Nucleus accumbens (tissue), 56 donors: ENCODE results near the gene ANKRD30A.
"Not testable (repeated sequence)": the region's sequence is repeated elsewhere in the genome, so short reads cannot be mapped to it uniquely, and the experiment has no call there.

Experiments
- DNase-seq, 56 donors: peaks; one replicate each; lab custom pipeline; 2025; lab: John Stamatoyannopoulos, UW

ANKRD30A gene, protein sequence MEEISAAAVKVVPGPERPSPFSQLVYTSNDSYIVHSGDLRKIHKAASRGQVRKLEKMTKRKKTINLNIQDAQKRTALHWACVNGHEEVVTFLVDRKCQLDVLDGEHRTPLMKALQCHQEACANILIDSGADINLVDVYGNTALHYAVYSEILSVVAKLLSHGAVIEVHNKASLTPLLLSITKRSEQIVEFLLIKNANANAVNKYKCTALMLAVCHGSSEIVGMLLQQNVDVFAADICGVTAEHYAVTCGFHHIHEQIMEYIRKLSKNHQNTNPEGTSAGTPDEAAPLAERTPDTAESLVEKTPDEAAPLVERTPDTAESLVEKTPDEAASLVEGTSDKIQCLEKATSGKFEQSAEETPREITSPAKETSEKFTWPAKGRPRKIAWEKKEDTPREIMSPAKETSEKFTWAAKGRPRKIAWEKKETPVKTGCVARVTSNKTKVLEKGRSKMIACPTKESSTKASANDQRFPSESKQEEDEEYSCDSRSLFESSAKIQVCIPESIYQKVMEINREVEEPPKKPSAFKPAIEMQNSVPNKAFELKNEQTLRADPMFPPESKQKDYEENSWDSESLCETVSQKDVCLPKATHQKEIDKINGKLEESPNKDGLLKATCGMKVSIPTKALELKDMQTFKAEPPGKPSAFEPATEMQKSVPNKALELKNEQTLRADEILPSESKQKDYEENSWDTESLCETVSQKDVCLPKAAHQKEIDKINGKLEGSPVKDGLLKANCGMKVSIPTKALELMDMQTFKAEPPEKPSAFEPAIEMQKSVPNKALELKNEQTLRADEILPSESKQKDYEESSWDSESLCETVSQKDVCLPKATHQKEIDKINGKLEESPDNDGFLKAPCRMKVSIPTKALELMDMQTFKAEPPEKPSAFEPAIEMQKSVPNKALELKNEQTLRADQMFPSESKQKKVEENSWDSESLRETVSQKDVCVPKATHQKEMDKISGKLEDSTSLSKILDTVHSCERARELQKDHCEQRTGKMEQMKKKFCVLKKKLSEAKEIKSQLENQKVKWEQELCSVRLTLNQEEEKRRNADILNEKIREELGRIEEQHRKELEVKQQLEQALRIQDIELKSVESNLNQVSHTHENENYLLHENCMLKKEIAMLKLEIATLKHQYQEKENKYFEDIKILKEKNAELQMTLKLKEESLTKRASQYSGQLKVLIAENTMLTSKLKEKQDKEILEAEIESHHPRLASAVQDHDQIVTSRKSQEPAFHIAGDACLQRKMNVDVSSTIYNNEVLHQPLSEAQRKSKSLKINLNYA (N-terminal part only)

DNA sequence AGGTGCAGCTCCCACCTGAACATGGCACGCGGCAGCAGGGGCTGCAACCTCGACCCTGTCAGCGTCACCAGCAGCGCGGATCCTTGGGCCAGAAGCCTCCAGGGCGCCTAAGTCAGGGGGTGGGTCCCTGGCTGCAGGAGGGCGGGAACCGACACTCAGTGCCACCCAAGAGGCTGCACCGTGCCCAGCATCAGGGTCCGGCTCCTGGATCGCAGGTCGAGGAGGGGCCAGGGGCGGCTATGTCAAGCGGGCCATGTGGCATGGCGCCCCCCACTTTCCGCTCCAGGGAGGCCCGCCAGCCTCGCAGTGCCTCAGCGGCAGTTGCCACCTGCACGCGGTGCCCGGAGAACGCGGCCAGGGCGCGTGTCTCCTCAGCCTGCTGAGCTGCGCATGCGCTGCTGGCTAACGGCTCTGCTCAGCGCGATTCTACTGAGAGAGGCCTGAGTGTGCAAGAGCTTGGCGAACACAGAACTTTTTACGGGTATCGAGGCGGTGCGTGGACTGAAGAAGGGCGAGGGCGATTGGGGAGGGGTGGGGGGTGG lies at the start of gene ANKRD30A:
TSS of gene ANKRD30A (plus strand) at position 408 of the 542 bp plus-strand sequence. CDS start 190 bp downstream, outside the sequence.
- DNase-seq, result no peak

DNA sequence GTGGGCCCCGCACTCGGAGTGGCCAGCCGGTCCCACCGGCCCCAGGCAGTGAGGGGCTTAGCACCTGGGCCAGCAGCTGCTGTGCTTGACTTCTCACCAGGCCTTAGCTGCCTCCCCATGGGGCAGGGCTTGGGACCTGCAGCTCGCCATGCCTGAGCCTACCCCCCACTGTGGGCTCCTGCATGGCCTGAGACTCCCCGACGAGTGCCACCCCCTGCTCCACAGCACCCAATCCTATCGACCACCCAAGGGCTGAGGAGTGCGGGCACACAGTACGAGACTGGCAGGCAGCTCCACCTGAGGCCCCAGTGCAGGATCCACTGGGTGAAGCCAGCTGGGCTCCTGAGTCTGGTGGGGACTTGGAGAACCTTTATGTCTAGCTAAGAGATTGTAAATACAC lies 49.3 kb upstream of the ANKRD30A start:
- DNase-seq, result not testable (repeated sequence)

DNA sequence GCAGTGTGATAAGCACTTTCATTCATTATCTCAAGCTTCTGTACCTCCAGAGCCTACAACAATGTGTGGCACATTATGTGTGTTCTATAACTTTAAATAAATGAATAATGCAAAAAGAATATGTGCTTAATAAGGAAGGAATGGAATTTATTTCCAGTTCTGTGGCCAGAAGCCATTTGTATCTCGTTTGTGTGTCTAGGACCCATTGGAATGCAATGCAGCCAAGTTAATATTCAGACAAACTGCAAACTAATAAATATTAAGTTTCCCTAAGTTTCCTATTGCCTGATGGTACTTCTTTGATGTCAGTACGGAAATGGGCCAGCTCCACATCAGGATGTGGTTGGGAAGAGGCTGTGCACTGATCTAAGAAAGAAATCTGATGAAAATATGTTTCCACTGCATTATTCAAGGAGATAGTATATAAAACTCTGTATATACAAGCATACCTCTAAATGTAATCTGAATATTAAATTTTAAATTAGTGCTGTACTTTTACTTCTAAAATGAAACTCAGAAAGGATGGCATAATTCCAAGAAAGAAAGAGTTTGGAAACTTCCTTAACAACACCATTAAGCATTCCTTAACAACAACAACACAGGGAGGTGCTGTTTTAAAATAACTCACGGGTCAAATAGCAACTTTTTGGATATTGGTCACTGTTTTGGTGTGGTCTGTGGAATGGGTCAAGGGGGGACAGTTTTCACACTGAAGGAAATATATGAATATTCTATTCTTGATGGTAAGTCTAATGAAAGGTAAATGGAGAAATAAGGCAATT lies 29.4 kb upstream of the ANKRD30A start:
- DNase-seq, result no peak

DNA sequence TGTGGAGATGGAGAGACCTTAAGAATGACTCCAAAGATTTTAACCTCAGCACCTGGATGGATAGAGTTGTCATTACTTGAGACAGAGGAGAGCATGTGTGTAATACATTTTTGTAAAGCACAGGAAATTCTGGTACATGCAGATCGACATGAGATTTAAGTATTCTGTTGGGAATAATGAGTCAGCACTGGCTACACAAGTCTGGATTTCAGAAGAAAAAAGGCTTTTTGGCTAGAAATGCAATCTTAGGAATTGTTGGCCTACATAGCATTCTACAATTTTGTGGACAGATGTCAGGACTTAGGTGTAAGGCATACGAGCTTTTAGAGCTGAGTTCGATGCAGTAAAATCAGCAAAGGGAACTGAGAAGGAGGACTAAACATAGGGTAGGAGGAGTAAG lies 24.1 kb upstream of the ANKRD30A start:
- DNase-seq, result no peak

DNA sequence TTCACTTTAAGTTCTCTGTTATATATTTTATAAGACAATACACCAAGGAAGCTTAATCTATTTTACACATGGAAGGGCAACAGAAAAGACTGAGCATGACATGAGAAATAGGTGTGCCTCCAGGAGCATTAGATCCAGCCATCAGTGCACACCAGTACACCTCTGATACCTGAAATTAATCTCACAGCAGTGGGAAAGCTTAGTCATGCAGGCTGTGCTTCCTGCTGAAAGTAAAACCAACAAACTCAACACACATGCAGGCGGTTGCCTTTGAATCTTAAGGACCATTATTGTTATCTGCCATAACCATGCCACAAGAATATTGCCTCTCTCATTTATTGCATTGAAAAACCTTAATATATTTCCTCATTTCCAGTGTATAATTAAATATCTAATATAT lies 16.4 kb upstream of the ANKRD30A start:
- no peak for DNase-seq

DNA sequence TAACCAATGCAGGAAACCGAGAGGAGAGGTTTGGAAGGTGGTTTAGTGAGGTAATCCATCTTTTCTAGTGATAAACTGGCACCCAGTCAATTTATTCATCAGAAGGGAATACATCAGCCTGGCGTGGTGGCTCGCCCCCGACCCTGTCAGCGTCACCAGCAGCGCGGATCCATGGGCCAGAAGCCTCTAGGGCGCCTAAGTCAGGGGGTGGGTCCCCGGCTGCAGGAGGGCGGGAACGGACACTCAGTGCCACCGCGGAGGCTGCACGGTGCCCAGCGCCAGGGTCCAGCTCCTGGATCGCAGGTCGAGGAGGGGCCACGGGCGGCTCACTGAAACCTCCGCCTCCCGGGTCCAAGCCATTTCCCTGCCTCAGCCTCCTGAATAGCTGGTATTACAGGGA lies 866 bp upstream of the ANKRD30A start:
- DNase-seq, result no peak

DNA sequence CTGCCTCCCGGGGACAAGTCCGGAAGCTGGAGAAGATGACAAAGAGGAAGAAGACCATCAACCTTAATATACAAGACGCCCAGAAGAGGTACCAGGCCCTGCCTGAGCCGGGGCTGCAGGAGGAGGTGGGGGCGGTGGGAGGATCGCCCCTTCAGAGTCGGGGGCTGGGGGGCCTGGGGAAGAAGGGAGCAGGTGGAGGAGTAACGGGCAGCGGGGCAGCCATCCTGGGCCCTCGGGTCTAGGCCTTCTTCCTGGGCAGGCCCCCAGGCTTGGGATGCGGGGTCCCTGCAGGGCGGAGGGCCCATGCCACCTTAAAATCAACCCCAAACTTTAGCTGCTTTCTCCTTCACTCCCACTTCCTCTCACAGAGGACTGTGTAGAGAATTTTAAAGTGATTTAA lies 523 bp downstream of the ANKRD30A start:
- DNase-seq, result no peak

DNA sequence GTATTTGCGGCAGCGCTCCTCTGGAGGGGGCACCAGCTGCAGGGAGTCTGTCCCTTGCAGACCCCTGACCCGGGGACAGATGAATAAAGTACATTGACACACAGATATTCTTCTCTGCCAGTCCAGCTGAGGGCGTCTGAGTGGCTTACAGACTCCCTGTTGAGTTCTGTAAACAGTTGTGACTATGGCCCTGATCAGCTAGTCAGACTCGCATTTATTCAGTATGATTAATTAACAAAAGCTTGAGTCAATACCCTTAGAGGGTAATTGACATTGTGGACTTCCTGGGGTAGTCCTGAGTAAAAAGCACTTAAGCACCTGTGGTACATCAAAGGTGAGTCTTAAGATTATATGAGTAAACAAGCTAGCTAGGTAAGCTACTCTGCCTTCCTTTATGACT lies 21.0 kb downstream of the ANKRD30A start:
- no peak for DNase-seq

DNA sequence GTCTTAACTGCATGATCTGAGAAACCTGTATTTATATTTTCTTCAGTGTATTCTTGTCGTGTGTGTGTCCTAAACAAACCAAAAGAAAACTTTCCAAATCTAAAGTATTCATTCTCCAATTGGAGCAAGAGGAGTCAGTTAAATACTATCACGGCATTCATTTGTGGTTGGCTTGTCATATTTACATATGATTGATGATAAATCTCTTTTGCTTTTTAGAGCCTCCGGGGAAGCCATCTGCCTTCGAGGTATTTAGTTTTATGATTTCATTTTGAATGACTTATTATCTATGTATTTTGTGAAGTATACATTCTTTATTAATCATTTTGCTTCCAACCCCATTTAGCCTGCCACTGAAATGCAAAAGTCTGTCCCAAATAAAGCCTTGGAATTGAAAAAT lies 37.0 kb downstream of the ANKRD30A start:
- DNase-seq, result not testable (repeated sequence)

DNA sequence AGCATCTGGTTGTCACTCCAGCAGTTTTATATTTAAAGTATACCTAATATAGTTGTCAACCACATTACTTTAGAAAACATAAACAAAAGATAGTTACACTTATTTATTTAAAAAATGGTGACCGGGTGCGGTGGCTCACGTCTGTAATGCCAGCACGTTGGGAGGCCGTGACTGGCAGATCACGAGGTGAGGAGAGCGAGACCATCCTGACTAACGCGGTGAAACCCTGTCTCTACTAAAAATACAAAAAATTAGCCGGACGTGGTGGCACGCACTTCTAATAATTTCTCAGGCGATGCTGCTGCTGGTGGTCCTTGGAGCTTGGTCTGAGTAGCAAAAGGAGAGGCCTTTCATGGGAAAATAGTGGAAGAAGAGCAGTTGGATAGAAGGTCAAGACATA lies 46.5 kb downstream of the ANKRD30A start:
- not testable (repeated sequence) for DNase-seq

DNA sequence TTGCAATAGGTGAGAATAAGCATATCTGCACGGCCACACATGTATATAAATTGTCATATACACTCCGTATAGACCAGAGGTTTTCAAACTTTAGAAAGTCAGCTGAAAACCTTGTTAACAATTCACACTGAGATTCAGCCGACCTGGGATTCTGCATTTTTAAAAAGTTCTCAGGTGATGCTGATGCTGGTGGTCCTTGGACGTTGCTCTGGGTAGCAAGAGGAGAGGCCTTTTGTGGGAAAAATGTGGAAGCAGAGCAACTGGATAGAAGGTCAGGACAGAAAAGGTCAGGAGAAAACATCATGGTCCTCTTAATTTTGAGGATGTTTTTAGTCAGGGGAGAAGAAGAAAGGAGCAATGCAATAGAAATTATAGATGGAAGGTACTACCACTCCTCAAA lies 52.9 kb downstream of the ANKRD30A start:
- DNase-seq, result not testable (repeated sequence)

DNA sequence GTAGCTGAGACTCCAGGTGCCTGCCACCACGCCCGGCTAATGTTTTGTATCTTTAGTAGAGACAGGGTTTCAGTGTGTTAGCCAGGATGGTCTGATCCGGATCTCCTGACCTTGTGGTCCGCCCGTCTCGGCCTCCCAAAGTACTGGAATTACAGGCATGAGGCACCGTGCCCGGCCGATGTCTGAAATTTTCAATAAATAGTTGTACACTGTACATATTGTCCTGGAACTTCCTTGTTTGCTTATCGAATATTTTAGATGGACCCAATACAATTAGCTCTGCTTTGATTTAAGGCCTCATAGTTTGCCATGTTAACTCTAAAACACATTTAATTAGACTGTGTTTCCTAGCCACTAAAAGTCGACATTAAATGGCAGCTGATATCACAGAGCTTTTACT lies 57.3 kb downstream of the ANKRD30A start:
- DNase-seq, result not testable (repeated sequence)

DNA sequence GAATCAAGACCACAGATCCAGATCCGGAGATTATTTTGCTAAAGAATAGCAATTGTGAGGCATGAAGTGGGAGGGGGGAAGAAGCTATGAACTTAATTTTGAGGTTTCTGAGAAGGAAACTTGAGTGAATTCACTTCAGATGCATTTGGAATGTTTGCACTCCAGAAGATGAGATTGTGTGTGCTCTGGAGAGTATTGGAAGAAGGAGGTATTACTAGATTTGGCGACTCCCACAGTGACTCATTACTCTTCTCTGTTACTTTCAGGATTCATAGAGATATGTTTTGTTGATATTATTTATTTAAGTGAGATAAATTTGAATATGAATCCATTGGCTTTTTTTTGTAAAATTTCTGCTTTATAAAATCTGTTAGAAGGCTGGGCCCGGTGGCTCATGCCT lies 80.7 kb downstream of the ANKRD30A start:
- no peak for DNase-seq

DNA sequence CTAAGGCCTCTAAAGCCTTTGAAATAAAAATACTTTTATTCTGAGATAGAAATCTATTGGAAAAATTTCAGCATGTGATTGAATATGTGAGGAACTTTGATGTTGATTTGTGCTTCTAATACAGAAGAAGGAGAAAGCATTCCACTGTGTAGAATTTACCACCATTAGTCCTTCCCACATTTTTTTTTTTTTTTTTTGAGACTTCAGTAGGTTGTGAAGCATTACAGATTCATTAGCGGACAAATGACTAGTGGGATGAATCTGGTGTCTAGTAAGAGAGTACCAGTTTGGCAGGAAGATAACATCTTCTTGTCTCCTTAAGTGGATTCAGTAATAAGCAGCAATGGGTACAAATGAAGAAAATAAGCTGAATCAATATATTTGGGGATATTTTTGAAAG lies 95.5 kb downstream of the ANKRD30A start:
- DNase-seq, result no peak

DNA sequence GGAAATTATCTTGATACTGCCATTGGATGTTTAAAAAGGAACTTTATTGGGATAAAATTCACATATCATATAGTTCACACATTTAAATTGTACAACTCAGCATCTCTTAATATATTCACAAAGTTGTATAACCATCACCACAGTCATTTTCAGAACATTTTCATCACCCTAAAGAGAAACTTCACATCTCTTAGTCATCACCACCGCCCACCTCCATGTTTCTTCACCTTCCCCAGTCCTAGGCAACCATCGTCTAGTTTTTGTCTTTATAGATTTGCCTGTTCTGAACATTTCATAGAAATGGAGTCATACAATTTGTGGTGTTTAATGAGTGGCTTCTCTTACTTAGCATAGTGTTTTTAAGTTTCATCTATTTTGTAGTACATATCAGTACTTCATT lies 96.6 kb downstream of the ANKRD30A start:
- DNase-seq, result peak in 4 of 56 donors; percentile 1 to 17 (median 2)

DNA sequence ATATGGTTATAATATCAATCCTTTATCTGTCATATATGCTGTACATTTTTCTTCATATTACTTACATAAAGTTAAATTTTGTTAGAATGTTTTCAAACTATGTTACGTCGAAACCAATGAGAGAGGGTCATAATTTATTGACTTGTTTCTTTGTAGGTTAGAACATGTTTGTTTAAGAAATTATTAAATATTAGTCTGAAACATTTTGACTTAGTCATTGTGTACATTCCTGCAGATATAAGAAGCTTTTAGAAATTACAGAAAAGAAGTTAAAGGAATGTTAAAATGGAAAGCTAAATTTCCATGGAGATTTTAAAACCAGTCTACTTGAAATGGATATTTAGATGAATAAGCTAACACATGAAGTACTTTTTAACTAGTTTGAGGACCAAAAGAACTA lies 99.8 kb downstream of the ANKRD30A start:
- no peak for DNase-seq

DNA sequence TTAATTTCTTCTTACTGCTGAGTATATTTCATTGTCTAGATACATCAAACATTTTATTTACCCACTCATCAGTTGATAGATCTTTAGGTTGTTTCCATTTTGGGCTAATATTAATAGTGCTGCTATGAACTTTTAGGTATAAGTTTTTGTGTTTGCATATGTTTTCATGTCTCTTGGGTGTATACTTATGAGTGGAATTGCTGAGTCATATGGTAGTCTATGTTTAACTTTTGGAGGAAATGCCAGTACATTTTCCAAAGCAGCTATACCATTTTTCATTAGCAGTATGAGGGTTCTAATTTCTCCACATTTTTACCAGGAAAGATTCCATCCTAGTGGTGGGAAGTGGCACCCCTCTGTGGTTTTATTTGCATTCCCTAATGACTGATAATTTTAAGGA lies 101.1 kb downstream of the ANKRD30A start:
- no peak for DNase-seq

DNA sequence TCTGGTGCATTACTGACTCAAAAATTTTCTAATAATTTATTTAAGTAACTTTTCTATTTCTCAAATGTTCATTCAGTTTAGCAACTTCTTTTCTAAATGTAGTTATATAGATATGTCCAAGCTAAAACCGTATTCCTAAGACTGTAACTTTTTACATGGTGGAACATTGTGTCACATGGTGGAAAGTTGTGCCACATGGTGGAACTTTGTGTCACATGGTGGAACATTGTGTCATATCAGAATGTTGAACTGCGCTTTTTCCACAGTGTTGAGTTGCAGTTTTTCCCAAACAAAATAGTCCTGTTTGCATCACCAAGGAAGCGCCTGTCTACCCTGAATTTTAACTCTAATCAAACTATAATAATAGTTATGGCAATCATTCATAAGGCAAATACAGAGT lies 109.3 kb downstream of the ANKRD30A start:
- no peak for DNase-seq

DNA sequence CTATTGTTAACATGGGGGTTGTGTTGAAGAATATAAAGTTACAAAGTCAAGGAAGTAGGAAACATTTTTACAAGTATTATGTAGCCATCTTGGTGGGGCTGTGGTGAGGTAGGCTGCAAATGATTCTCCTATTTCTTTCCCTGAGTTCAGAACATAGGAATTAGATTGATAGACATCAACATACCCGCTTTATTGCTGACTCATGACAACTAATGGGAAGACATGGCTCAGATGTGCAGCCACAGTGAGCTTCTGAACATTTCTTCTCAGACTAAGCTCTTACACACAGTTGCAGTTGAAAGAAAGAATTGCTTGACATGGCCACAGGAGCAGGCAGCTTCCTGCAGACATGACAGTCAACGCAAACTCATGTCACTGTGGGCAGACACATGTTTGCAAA lies 110.7 kb downstream of the ANKRD30A start:
- DNase-seq, result no peak

DNA sequence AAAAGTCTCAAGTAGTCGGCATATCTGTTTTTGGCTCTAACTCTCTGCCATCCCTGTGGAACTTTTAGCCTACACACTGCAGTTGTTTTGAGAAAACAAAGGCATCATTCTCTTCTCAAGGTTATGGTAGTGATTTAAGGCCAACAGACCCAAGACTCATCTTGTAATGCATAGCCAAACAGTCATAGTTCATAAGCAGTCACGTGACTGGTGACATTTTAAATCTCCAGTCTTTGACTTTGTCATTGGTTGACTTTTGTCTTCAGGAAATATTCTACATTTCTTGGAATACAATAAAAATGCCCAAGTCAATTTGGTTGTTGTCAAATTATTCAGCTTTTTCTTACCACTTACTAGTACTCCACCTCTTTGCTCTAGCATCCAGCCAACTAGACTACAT lies 114.8 kb downstream of the ANKRD30A start:
- DNase-seq, result no peak
